GM23338 (cell line): ENCODE data around the gene CTCFL. TPM values are rescaled to one million over a fixed set of nuclear protein-coding genes. Genes with fewer than 3 reads are reported as not detected.

ENCODE experiments used
- ATAC-seq: fragments of 200-7000 bp; cut with Tn5 transposase; 3 replicates; pipeline ENCODE4 v1.9.1; 2020
- DNase-seq: peaks from one replicate; pipeline ENCODE4 v3.0.0-alpha.2; 2015; ENCODE audit warnings: low spot score
- H2AFZ ChIP-seq: fragments of 200-600 bp; sonication (generic); 2 replicates; pipeline ENCODE4 v1.8.0; 2016; ENCODE audit warnings: antibody characterized with exemption, mild to moderate bottlenecking, moderate library complexity
- H3F3A ChIP-seq: fragments of 200-600 bp; sonication (generic); replicated peaks from 2 replicates; pipeline ENCODE4 v1.8.0; 2017; ENCODE audit warnings: antibody characterized with exemption, mixed run types, low read depth
- H3K27ac ChIP-seq: fragments of 200-600 bp; sonication (generic); 2 replicates; pipeline ENCODE4 v1.6.1; 2016; ENCODE audit warnings: low read depth
- H3K27me3 ChIP-seq: fragments of 200-600 bp; sonication (generic); 2 replicates; pipeline ENCODE4 v1.8.0; 2016; ENCODE audit warnings: mild to moderate bottlenecking, mixed run types, moderate library complexity; ENCODE audit not compliant: insufficient read depth
- H3K36me3 ChIP-seq: fragments of 200-600 bp; sonication (generic); 2 replicates; pipeline ENCODE4 v1.8.0; 2016; ENCODE audit warnings: mild to moderate bottlenecking; ENCODE audit not compliant: insufficient read depth
- H3K4me1 ChIP-seq: fragments of 200-600 bp; sonication (generic); 2 replicates; pipeline ENCODE4 v1.8.0; 2016; ENCODE audit warnings: mild to moderate bottlenecking, moderate library complexity; ENCODE audit not compliant: insufficient read depth
- H3K4me2 ChIP-seq: fragments of 200-600 bp; sonication (generic); 2 replicates; pipeline ENCODE4 v1.7.1; 2017; ENCODE audit warnings: mixed run types
- H3K4me3 ChIP-seq: fragments of 200-600 bp; sonication (generic); 2 replicates; pipeline ENCODE4 v1.6.1; 2016; ENCODE audit warnings: mixed run types
- H3K79me2 ChIP-seq: fragments of 200-600 bp; sonication (generic); replicated peaks from 2 replicates; pipeline ENCODE4 v1.8.0; 2017; ENCODE audit warnings: mild to moderate bottlenecking; ENCODE audit not compliant: insufficient read depth
- H3K9me2 ChIP-seq: fragments of 200-600 bp; sonication (generic); 2 replicates; pipeline ENCODE4 v1.8.0; 2017; ENCODE audit not compliant: insufficient read depth
- H4K20me1 ChIP-seq: fragments of 200-600 bp; sonication (generic); replicated peaks from 2 replicates; pipeline ENCODE4 v1.8.0; 2017; ENCODE audit warnings: mild to moderate bottlenecking; ENCODE audit not compliant: insufficient read depth
- H3K27ac Mint-ChIP-seq: 2 replicates; pipeline ENCODE4 v1.8.0; 2020; ENCODE audit warnings: inconsistent platforms, mild to moderate bottlenecking, moderate library complexity, mixed read lengths
- H3K27me3 Mint-ChIP-seq: 3 replicates; pipeline ENCODE4 v1.8.0; 2022; ENCODE audit warnings: low read depth, mild to moderate bottlenecking, moderate library complexity, mixed read lengths, inconsistent platforms; ENCODE audit not compliant: insufficient read depth, poor library complexity
- H3K36me3 Mint-ChIP-seq: 3 replicates; pipeline ENCODE4 v1.8.0; 2021; ENCODE audit warnings: low read depth, mild to moderate bottlenecking, inconsistent platforms, moderate library complexity, mixed read lengths
- H3K4me1 Mint-ChIP-seq: 3 replicates; pipeline ENCODE4 v1.8.0; 2020; ENCODE audit warnings: mild to moderate bottlenecking, inconsistent platforms, mixed read lengths
- H3K4me3 Mint-ChIP-seq: 3 replicates; pipeline ENCODE4 v1.8.0; 2021; ENCODE audit warnings: moderate library complexity, mild to moderate bottlenecking, inconsistent platforms, mixed read lengths
- H3K9me3 Mint-ChIP-seq: 3 replicates; pipeline ENCODE4 v1.8.0; 2020; ENCODE audit warnings: moderate library complexity, mild to moderate bottlenecking, inconsistent platforms, mixed read lengths
- CREB1 ChIP-seq: fragments of 250-450 bp; sonication (Bioruptor Pico); IDR thresholded peaks from 2 replicates; pipeline ENCODE4 v1.5.0; 2020; ENCODE audit warnings: low read depth, mild to moderate bottlenecking, moderate library complexity
- EZH2 ChIP-seq: fragments of 200-600 bp; sonication (generic); IDR thresholded peaks from one replicate; pipeline ENCODE4 v1.8.0; 2017; ENCODE audit warnings: antibody characterized with exemption, mild to moderate bottlenecking, low read depth; ENCODE audit not compliant: unreplicated experiment
- EZH2phosphoT487 ChIP-seq: fragments of 200-600 bp; sonication (generic); IDR thresholded peaks from one replicate; pipeline ENCODE4 v1.8.1; 2018; ENCODE audit warnings: antibody characterized with exemption; ENCODE audit not compliant: unreplicated experiment
- JUNB ChIP-seq: IDR thresholded peaks from one replicate; pipeline ENCODE4 v1.6.1; 2016; ENCODE audit warnings: antibody characterized with exemption; ENCODE audit not compliant: unreplicated experiment
- NANOG ChIP-seq: IDR thresholded peaks from 2 replicates; pipeline ENCODE4 v1.6.1; 2016; ENCODE audit warnings: antibody characterized with exemption, borderline replicate concordance
- POLR2AphosphoS5 ChIP-seq: IDR thresholded peaks from 2 replicates; pipeline ENCODE4 v1.6.1; 2016; ENCODE audit warnings: antibody characterized with exemption, low read depth
- STAT1 ChIP-seq: IDR thresholded peaks from one replicate; pipeline ENCODE4 v1.6.1; 2016; ENCODE audit warnings: antibody characterized with exemption; ENCODE audit not compliant: unreplicated experiment
- ZNF114 ChIP-seq: fragments of 250-450 bp; sonication (Bioruptor Pico); IDR thresholded peaks from 2 replicates; pipeline ENCODE4 v1.5.0; 2020; ENCODE audit warnings: mild to moderate bottlenecking, moderate library complexity
- ZNF331 ChIP-seq: fragments of 250-450 bp; sonication (Bioruptor Pico); IDR thresholded peaks from 2 replicates; pipeline ENCODE4 v1.5.0; 2020; ENCODE audit warnings: low read depth, mild to moderate bottlenecking, moderate library complexity
- polyA plus RNA-seq: library from polyadenylated mRNA; unstranded; fragments of >200 nt; fragmentation: Nextera tagmentation; extraction: Ambion mirVana; gene quantifications from 2 replicates; pipeline ENCODE4 v1.2.1, GENCODE V29; 2016
- total RNA-seq: library from RNA; depleted of rRNA; stranded (reverse); fragments of >200 nt; shearing (Covaris generic); gene quantifications from 2 replicates; pipeline ENCODE4 v1.2.3, GENCODE V29; 2014
- TF ChIP-seq, protein P1 (sequence below): fragments of 250-450 bp; sonication (Bioruptor Pico); IDR thresholded peaks from 2 replicates; pipeline ENCODE4 v1.5.0; 2020; ENCODE audit warnings: mild to moderate bottlenecking, moderate library complexity
- TF ChIP-seq, protein P2 (sequence below), 2 experiments: fragments of 200-600 bp in 1 of 2; sonication (generic) in 1 of 2; conservative IDR thresholded peaks; 2 replicates each; pipeline versions ENCODE4 v1.5.1 to v1.6.1; 2016 to 2017; ENCODE audit warnings: antibody characterized with exemption in 2 of 2, low read depth in 2 of 2, mild to moderate bottlenecking in 2 of 2, moderate library complexity in 1 of 2
- TF ChIP-seq, protein P3 (sequence below): IDR thresholded peaks from one replicate; pipeline ENCODE4 v1.6.1; 2018; ENCODE audit warnings: antibody characterized with exemption; ENCODE audit not compliant: unreplicated experiment
- TF ChIP-seq, protein P4 (sequence below): IDR thresholded peaks from 2 replicates; pipeline ENCODE4 v1.6.1; 2016; ENCODE audit warnings: antibody characterized with exemption

The CTCFL gene
- total and polyA plus RNA-seq, 2 experiments from 2014 or later, result 0.55 to 1.4 TPM

DNA sequence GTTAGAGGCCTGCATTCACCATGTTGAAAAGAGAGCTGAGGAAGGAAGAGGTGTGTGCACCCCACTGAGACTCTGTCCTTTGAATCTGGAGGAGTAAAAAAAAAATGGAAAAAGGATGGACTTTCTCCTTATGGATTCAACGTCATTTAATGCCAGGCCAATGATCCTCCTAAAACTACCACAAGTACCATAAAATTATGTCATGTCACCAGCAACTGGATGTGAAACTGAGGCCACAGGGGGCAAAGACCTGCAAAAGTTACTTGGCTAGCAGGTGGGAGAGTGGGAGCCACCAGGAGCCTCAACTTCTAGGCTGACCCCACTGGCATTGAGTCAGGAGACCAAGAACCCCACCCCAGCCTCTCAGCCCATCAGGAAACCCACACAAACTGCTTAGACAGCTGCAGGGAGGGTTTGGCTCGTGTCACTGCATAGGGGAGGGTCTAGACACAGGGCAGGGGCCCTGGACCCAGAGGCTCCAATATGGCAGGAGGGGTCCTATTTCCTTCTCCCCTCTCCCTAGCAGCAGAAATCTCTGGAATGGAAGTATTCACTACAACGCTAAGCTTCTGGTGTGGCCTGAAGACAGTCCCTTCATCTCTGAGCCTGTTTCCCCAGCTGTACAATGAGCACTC lies 47.0 kb upstream of the CTCFL start:
- Histone ChIP-seq H3K27ac (no peak overlapping the region), H3K36me3 (no peaks in the 10 kb centered on the region), H3K9me2 (0 out of 2 replicates have a peak, but pooled peaks cover 10% of the 10 kb centered on the region), H4K20me1 (no peaks in the 10 kb centered on the region), H3F3A (no peaks in the 10 kb centered on the region), H3K79me2 (no peaks in the 10 kb centered on the region), H2AFZ (no peak overlapping the region), H3K4me2 (no peak overlapping the region), H3K27me3 (no peaks in the 10 kb centered on the region), H3K4me3 (no peak overlapping the region), H3K4me1 (peaks cover 6% of the 10 kb centered on the region)
- no peak for DNase-seq
- Mint-ChIP-seq H3K4me1 (peaks cover 16% of the 10 kb centered on the region), H3K27ac (no peak overlapping the region), H3K36me3 (no peaks in the 10 kb centered on the region), H3K9me3 (no peaks in the 10 kb centered on the region), H3K27me3 (no peaks in the 10 kb centered on the region), H3K4me3 (no peak overlapping the region; the same call in 2 of the 3 replicates)
- TF ChIP-seq POLR2AphosphoS5, result no peak
- TF ChIP-seq, protein P1, sequence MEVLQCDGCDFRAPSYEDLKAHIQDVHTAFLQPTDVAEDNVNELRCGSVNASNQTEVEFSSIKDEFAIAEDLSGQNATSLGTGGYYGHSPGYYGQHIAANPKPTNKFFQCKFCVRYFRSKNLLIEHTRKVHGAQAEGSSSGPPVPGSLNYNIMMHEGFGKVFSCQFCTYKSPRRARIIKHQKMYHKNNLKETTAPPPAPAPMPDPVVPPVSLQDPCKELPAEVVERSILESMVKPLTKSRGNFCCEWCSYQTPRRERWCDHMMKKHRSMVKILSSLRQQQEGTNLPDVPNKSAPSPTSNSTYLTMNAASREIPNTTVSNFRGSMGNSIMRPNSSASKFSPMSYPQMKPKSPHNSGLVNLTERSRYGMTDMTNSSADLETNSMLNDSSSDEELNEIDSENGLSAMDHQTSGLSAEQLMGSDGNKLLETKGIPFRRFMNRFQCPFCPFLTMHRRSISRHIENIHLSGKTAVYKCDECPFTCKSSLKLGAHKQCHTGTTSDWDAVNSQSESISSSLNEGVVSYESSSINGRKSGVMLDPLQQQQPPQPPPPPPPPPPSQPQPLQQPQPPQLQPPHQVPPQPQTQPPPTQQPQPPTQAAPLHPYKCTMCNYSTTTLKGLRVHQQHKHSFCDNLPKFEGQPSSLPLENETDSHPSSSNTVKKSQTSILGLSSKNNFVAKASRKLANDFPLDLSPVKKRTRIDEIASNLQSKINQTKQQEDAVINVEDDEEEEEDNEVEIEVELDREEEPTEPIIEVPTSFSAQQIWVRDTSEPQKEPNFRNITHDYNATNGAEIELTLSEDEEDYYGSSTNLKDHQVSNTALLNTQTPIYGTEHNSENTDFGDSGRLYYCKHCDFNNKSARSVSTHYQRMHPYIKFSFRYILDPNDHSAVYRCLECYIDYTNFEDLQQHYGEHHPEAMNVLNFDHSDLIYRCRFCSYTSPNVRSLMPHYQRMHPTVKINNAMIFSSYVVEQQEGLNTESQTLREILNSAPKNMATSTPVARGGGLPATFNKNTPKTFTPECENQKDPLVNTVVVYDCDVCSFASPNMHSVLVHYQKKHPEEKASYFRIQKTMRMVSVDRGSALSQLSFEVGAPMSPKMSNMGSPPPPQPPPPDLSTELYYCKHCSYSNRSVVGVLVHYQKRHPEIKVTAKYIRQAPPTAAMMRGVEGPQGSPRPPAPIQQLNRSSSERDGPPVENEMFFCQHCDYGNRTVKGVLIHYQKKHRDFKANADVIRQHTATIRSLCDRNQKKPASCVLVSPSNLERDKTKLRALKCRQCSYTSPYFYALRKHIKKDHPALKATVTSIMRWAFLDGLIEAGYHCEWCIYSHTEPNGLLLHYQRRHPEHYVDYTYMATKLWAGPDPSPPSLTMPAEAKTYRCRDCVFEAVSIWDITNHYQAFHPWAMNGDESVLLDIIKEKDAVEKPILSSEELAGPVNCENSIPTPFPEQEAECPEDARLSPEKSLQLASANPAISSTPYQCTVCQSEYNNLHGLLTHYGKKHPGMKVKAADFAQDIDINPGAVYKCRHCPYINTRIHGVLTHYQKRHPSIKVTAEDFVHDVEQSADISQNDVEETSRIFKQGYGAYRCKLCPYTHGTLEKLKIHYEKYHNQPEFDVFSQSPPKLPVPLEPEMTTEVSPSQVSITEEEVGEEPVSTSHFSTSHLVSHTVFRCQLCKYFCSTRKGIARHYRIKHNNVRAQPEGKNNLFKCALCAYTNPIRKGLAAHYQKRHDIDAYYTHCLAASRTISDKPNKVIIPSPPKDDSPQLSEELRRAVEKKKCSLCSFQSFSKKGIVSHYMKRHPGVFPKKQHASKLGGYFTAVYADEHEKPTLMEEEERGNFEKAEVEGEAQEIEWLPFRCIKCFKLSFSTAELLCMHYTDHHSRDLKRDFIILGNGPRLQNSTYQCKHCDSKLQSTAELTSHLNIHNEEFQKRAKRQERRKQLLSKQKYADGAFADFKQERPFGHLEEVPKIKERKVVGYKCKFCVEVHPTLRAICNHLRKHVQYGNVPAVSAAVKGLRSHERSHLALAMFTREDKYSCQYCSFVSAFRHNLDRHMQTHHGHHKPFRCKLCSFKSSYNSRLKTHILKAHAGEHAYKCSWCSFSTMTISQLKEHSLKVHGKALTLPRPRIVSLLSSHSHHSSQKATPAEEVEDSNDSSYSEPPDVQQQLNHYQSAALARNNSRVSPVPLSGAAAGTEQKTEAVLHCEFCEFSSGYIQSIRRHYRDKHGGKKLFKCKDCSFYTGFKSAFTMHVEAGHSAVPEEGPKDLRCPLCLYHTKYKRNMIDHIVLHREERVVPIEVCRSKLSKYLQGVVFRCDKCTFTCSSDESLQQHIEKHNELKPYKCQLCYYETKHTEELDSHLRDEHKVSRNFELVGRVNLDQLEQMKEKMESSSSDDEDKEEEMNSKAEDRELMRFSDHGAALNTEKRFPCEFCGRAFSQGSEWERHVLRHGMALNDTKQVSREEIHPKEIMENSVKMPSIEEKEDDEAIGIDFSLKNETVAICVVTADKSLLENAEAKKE (CRISPR knock-in tag), result no peak
- TF ChIP-seq ZNF331, result no peak
- TF ChIP-seq NANOG, result no peak
- TF ChIP-seq ZNF114, result no peak
- TF ChIP-seq, protein P2, sequence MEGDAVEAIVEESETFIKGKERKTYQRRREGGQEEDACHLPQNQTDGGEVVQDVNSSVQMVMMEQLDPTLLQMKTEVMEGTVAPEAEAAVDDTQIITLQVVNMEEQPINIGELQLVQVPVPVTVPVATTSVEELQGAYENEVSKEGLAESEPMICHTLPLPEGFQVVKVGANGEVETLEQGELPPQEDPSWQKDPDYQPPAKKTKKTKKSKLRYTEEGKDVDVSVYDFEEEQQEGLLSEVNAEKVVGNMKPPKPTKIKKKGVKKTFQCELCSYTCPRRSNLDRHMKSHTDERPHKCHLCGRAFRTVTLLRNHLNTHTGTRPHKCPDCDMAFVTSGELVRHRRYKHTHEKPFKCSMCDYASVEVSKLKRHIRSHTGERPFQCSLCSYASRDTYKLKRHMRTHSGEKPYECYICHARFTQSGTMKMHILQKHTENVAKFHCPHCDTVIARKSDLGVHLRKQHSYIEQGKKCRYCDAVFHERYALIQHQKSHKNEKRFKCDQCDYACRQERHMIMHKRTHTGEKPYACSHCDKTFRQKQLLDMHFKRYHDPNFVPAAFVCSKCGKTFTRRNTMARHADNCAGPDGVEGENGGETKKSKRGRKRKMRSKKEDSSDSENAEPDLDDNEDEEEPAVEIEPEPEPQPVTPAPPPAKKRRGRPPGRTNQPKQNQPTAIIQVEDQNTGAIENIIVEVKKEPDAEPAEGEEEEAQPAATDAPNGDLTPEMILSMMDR (conservative IDR thresholded peaks at IDR 0.05; ENCODE audit: low read depth in 2 of 2), result no peak
- TF ChIP-seq CREB1 (CRISPR knock-in tag), result no peak
- no peak for TF ChIP-seq EZH2phosphoT487
- TF ChIP-seq, protein P3, sequence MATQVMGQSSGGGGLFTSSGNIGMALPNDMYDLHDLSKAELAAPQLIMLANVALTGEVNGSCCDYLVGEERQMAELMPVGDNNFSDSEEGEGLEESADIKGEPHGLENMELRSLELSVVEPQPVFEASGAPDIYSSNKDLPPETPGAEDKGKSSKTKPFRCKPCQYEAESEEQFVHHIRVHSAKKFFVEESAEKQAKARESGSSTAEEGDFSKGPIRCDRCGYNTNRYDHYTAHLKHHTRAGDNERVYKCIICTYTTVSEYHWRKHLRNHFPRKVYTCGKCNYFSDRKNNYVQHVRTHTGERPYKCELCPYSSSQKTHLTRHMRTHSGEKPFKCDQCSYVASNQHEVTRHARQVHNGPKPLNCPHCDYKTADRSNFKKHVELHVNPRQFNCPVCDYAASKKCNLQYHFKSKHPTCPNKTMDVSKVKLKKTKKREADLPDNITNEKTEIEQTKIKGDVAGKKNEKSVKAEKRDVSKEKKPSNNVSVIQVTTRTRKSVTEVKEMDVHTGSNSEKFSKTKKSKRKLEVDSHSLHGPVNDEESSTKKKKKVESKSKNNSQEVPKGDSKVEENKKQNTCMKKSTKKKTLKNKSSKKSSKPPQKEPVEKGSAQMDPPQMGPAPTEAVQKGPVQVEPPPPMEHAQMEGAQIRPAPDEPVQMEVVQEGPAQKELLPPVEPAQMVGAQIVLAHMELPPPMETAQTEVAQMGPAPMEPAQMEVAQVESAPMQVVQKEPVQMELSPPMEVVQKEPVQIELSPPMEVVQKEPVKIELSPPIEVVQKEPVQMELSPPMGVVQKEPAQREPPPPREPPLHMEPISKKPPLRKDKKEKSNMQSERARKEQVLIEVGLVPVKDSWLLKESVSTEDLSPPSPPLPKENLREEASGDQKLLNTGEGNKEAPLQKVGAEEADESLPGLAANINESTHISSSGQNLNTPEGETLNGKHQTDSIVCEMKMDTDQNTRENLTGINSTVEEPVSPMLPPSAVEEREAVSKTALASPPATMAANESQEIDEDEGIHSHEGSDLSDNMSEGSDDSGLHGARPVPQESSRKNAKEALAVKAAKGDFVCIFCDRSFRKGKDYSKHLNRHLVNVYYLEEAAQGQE, result no peak
- no peak for TF ChIP-seq JUNB
- TF ChIP-seq, protein P4, sequence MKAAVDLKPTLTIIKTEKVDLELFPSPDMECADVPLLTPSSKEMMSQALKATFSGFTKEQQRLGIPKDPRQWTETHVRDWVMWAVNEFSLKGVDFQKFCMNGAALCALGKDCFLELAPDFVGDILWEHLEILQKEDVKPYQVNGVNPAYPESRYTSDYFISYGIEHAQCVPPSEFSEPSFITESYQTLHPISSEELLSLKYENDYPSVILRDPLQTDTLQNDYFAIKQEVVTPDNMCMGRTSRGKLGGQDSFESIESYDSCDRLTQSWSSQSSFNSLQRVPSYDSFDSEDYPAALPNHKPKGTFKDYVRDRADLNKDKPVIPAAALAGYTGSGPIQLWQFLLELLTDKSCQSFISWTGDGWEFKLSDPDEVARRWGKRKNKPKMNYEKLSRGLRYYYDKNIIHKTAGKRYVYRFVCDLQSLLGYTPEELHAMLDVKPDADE, result no peak
- no peak for TF ChIP-seq EZH2
- no peak for TF ChIP-seq STAT1
- ATAC-seq, result no peak
